GM21381 (cell line): ENCODE measurements around the gene FRMD8.
"Not testable (repeated sequence)": the region's sequence is repeated elsewhere in the genome, so short reads cannot be mapped to it uniquely, and the experiment has no call there.

Source experiments
- ATAC-seq: cut with Tn5 transposase; IDR thresholded peaks from one replicate; pipeline ENCODE4 v1.9.1; 2021; ENCODE audit warnings: mild to moderate bottlenecking, moderate library complexity; ENCODE audit not compliant: unreplicated experiment

The FRMD8 gene

GRCh38 chr11:65413077-65413664 is 26.7 kb downstream of the FRMD8 start:
- ATAC-seq: not testable (repeated sequence)

GRCh38 chr11:65414776-65415498 is 28.5 kb downstream of the FRMD8 start:
- ATAC-seq: no peak

GRCh38 chr11:65415499-65416340 is 29.3 kb downstream of the FRMD8 start:
- no peak for ATAC-seq

GRCh38 chr11:65416341-65416824 is 29.9 kb downstream of the FRMD8 start:
- ATAC-seq: no peak

GRCh38 chr11:65416841-65417701 is 30.6 kb downstream of the FRMD8 start:
- no peak for ATAC-seq

- ATAC-seq: no peak
Measured at GRCh38 chr11:65417702-65418430, 31.4 kb downstream of the FRMD8 start.

- no peak for ATAC-seq
Measured at GRCh38 chr11:65418431-65418680, 31.9 kb downstream of the FRMD8 start.

- peak; percentile 39 for ATAC-seq
Measured at GRCh38 chr11:65418681-65419459, 32.4 kb downstream of the FRMD8 start.

- ATAC-seq: no peak
Measured at GRCh38 chr11:65419460-65419771, 33.0 kb downstream of the FRMD8 start.

GRCh38 chr11:65419772-65420481 is 33.5 kb downstream of the FRMD8 start:
- ATAC-seq: no peak

- no peak for ATAC-seq
Measured at GRCh38 chr11:65420506-65420905, 34.1 kb downstream of the FRMD8 start.

GRCh38 chr11:65420979-65421793 is 34.7 kb downstream of the FRMD8 start:
- no peak for ATAC-seq

GRCh38 chr11:65421794-65422632 is 35.6 kb downstream of the FRMD8 start:
- ATAC-seq: peak; percentile 28

- no peak for ATAC-seq
Measured at GRCh38 chr11:65422633-65423515, 36.4 kb downstream of the FRMD8 start, which contains the start of gene NEAT1. Gene NEAT1 (plus strand): TSS chr11:65422798.

- ATAC-seq: no peak
Measured at GRCh38 chr11:65423516-65424204, 37.2 kb downstream of the FRMD8 start.
